ENCODE measurements around the gene CSTF2.

CSTF2 gene

GRCh38 chrX:100871594-100872560 is 51.7 kb downstream of the CSTF2 start:
- DNase-seq: no peak

DNA sequence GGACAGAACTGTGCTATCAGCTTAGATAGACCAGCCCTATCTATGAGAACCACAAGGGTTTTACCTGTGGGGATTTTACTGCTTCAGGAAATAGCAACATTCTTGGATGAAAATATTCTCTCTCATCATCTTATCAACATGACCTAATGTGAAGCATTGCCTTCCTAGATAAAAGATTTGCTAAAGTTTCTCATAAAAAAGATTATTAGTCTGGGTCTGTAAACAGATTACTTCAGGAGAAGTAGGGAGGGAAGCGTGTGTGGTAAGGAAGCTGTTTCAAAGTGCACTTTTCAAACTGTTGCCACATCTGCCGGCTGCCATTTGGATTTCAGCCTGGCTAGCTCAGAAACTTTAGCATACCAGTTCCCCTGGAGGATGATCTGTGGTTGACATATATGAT is 54.1 kb downstream of the CSTF2 start, which contains the start of gene NOX1:
Gene NOX1 (minus strand): TSS at position 35 of the 400 bp plus-strand sequence. CDS start 220 bp downstream, outside the sequence.
- DNase-seq: no peak

GRCh38 chrX:100880368-100880767 is 60.2 kb downstream of the CSTF2 start:
- DNase-seq: no peak

DNA sequence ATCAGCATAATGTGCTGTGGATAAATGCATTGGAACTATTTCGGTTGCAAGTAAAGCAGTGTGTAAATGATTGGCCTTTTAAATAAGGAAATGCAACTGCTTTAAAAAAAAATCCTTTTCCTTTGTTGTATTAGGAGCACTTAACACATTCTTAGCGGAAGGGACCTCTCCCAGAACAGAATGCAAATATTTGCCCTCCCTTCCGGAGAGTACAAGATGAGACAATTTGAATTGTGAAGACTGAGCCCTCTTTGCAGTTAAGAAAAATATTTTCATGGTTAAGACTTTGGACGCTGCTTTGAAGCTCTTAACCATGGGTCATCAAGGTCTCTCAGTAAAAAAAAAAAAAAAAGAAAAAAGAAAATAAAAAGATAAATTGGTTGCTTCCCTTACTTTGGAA is 63.5 kb downstream of the CSTF2 start:
- no peak for DNase-seq

Measured in amniotic stem cell (primary cell).